Activated effector memory CD4-positive, alpha-beta T cell treated with Interleukin-2 at 50 U/mL for 16 hours (primary cell): ENCODE data around the gene STPG1.

ENCODE experiments used
- DNase-seq: peaks from one replicate; pipeline ENCODE4 v3.0.0-alpha.2; 2020

The STPG1 gene

DNA sequence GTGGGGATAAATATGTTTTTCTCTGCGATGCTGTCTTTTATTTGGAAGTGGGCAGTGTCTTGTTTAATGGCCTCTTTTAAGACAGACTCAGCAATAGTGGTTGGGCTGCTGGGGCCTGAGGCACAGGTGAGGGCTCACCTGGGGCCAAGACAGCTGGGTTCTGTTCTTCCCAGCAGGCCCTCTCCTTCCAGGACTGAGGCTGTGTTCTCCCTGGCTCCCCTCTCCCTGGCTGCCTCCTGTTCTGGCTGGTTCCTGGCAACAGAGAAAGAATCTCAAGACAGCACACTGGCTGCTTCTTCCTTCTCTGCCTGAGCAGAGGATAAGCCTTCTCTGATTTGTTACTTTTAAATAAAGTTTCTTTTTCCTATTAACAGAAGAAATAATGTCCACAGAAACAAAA is 101.8 kb downstream of the STPG1 start:
- no peak for DNase-seq

DNA sequence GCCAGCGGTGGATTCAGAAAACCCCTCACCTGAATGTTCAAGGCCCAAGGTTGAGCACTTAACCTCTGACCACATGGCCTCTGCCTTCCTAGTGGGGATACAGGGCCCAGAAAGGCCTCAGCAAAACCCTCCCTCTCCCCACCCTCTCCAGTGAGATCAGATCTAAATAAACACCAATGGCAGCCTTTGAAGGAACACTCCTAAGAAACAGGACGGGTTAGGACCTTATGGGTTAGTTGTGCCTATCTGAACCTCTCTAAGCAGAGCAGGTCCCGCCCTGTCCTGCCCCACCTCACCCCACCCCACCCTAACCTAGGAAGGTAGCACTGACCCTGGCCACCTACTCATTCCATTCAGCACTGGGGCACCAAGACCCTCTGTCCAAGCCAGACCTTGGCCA is 102.3 kb downstream of the STPG1 start:
- no peak for DNase-seq

DNA sequence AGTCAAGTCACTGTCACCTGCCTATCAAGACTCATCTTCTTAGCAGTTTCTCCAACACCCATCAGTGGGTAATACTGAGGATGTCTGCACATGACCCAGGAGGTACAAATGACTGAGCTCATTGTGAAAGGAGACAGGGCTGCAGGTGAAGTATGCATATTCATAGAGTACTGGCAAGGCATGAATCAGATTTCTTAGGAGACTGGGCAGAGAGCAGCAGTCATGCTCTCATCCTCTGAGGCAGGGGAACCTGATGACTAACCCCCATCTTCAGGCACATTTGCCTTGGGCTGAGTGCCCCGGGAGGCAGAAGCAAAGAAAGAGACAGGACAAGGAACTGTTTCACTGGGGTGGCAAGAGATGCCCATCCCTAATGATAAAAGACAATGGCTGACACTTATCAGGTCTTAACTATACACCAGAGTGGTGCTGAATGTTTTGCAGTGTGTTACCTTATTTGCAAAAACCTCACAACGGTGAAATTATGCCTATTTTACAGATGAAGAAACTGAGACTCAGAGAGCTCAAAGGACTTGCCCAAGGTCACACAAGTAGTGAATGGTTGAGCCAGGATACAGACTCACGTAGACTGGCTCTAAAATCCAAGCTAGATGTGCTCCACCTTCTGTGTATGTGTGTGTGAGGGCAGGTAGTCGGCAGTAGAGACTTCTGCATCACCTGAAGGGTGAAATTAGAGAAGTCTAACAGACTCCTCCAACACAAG is 103.7 kb downstream of the STPG1 start:
- DNase-seq, result no peak

DNA sequence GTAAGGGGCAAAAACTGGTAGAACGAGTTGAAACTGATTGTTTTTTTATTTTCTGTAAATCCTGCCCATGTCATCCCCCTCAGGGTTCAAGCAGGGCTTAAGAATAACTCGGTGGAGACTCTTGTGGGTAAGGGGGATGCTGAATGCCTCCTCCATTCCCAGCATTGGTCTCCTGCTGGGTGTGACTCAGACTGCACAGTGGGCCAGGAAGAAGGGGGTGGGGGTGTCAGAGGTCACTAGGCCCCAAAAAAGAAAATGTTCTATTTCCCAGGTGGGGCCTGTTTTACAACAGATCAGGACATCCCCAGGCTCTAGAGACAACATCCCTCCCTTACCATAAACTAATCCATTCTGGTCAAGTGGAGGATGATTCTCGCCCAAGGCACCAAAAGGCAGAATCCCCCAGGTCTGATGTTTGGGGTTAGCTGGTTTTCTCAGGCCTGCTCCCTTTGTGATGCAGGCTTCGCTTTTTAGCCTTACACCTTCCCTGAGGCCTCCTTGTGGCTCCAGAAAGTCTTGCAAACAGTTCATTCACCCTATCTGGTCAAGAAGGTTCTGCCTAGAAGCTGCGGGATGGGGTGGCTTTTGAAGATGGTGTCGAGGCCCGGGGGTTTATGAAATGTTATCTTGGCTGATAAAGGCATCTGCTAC is 105.1 kb downstream of the STPG1 start:
- DNase-seq, result no peak
